PFSK-1 (cell line): ENCODE data around the gene ANHX.

Experiments used
- FOXP2 ChIP-seq: optimal IDR thresholded peaks from 2 replicates; pipeline ENCODE3; 2011; ENCODE audit warnings: borderline replicate concordance, control low read depth, inconsistent platforms; ENCODE audit not compliant: insufficient read depth; ENCODE audit errors: extremely low read length, extremely low read depth
- POLR2AphosphoS5 ChIP-seq: IDR thresholded peaks from 2 replicates; pipeline ENCODE4 v1.6.1; 2012; ENCODE audit warnings: low read depth, mild to moderate bottlenecking, control low read depth, low read length, moderate library complexity
- REST ChIP-seq, 2 experiments: IDR thresholded peaks; 2 replicates each; pipeline versions ENCODE4 v1.6.1 to v1.8.0; 2011 to 2012; ENCODE audit warnings: low read depth in 2 of 2, low read length in 2 of 2, control low read depth in 1 of 2, inconsistent platforms in 1 of 2, mild to moderate bottlenecking in 1 of 2, moderate library complexity in 1 of 2; ENCODE audit not compliant: insufficient read depth in 1 of 2
- SIN3A ChIP-seq: IDR thresholded peaks from 2 replicates; pipeline ENCODE4 v1.6.1; 2012; ENCODE audit warnings: mild to moderate bottlenecking, low read length, moderate library complexity, borderline replicate concordance; ENCODE audit not compliant: insufficient read depth
- TAF1 ChIP-seq: IDR thresholded peaks from 2 replicates; pipeline ENCODE4 v1.6.1; 2012; ENCODE audit warnings: low read length, control low read depth, borderline replicate concordance; ENCODE audit not compliant: insufficient read depth

GRCh38 chr12:133256321-133256720 lies 20.6 kb upstream of the ANHX start:
- no peak for TF ChIP-seq SIN3A
- TF ChIP-seq REST (IDR thresholded peaks at IDR 0.05; ENCODE audit: insufficient read depth in 1 of 2, low read depth in 2 of 2, low read length in 2 of 2) = no peak
- TF ChIP-seq POLR2AphosphoS5 = no peak
- no peak for TF ChIP-seq TAF1
- TF ChIP-seq FOXP2 = no peak
